GM19240 (cell line): Measurements from ENCODE around the gene AP1S3.

ENCODE experiments used
- DNase-seq: peaks from one replicate; pipeline ENCODE4 v3.0.0; 2011; ENCODE audit warnings: low spot score; ENCODE audit not compliant: insufficient read length

The AP1S3 gene

GRCh38 chr2:223760838-223761502 is 76.4 kb downstream of the AP1S3 start:
- peak; percentile 6 for DNase-seq

- DNase-seq: no peak
These were observed 77.6 kb downstream of the AP1S3 start for GRCh38 chr2:223759569-223760430.

GRCh38 chr2:223758131-223758840 is 79.1 kb downstream of the AP1S3 start:
- DNase-seq: no peak

GRCh38 chr2:223753940-223754339 is 83.4 kb downstream of the AP1S3 start:
- no peak for DNase-seq

GRCh38 chr2:223751012-223751411 is 86.4 kb downstream of the AP1S3 start:
- no peak for DNase-seq

- no peak for DNase-seq
These were observed 89.9 kb downstream of the AP1S3 start for GRCh38 chr2:223747392-223748042.

- no peak for DNase-seq
These were observed 90.8 kb downstream of the AP1S3 start for GRCh38 chr2:223746611-223747010.

- DNase-seq: no peak
These were observed 92.8 kb downstream of the AP1S3 start for GRCh38 chr2:223744580-223744979.

GRCh38 chr2:223740679-223741078 is 96.7 kb downstream of the AP1S3 start:
- no peak for DNase-seq

GRCh38 chr2:223737207-223737606 is 100.2 kb downstream of the AP1S3 start:
- no peak for DNase-seq

GRCh38 chr2:223736488-223736887 is 100.9 kb downstream of the AP1S3 start:
- no peak for DNase-seq

- no peak for DNase-seq
These were observed 101.6 kb downstream of the AP1S3 start for GRCh38 chr2:223735659-223736244.

- no peak for DNase-seq
These were observed 102.2 kb downstream of the AP1S3 start for GRCh38 chr2:223735035-223735640.

GRCh38 chr2:223734346-223734745 is 103.0 kb downstream of the AP1S3 start:
- no peak for DNase-seq

- DNase-seq: no peak
These were observed 105.0 kb downstream of the AP1S3 start for GRCh38 chr2:223732346-223732745.

GRCh38 chr2:223731503-223731902 is 105.9 kb downstream of the AP1S3 start:
- DNase-seq: no peak

GRCh38 chr2:223729781-223730180 is 107.6 kb downstream of the AP1S3 start:
- no peak for DNase-seq

GRCh38 chr2:223727562-223727961 is 109.8 kb downstream of the AP1S3 start:
- DNase-seq: peak; percentile 13

GRCh38 chr2:223725986-223726970 is 111.1 kb downstream of the AP1S3 start:
- DNase-seq: no peak

GRCh38 chr2:223725494-223725893 is 111.9 kb downstream of the AP1S3 start:
- no peak for DNase-seq
